Measurements from ENCODE around the gene PPY.
"Not testable (repeated sequence)": the region's sequence is repeated elsewhere in the genome, so short reads cannot be mapped to it uniquely, and the experiment has no call there.

PPY gene

GRCh38 chr17:43901861-43902589 is 40.3 kb downstream of the PPY start:
- FAIRE-seq: no peak

- FAIRE-seq: no peak
Observed at GRCh38 chr17:43900858-43901754, 41.2 kb downstream of the PPY start.

- FAIRE-seq: no peak
Observed at GRCh38 chr17:43900183-43900857, 42.0 kb downstream of the PPY start.

- FAIRE-seq: no peak
Observed at GRCh38 chr17:43898446-43898845, 43.8 kb downstream of the PPY start.

- no peak for FAIRE-seq
Observed at GRCh38 chr17:43897831-43898230, 44.4 kb downstream of the PPY start.

GRCh38 chr17:43894494-43894893 is 47.8 kb downstream of the PPY start:
- not testable (repeated sequence) for FAIRE-seq

- FAIRE-seq: no peak
Observed at GRCh38 chr17:43892647-43892952, 49.7 kb downstream of the PPY start.

GRCh38 chr17:43891851-43892646 is 50.2 kb downstream of the PPY start:
- FAIRE-seq: no peak
